GM18505 (cell line): ENCODE results near the gene AP5Z1.

Source experiments
- ATAC-seq: cut with Tn5 transposase; IDR thresholded peaks from one replicate; pipeline ENCODE4 v1.9.1; 2021; ENCODE audit not compliant: unreplicated experiment
- POLR2A ChIP-seq: IDR thresholded peaks from 4 replicates; pipeline ENCODE4 v1.6.1; 2011; ENCODE audit warnings: borderline replicate concordance; ENCODE audit not compliant: insufficient read depth, insufficient read length; ENCODE audit errors: extremely low read depth

The AP5Z1 gene

DNA sequence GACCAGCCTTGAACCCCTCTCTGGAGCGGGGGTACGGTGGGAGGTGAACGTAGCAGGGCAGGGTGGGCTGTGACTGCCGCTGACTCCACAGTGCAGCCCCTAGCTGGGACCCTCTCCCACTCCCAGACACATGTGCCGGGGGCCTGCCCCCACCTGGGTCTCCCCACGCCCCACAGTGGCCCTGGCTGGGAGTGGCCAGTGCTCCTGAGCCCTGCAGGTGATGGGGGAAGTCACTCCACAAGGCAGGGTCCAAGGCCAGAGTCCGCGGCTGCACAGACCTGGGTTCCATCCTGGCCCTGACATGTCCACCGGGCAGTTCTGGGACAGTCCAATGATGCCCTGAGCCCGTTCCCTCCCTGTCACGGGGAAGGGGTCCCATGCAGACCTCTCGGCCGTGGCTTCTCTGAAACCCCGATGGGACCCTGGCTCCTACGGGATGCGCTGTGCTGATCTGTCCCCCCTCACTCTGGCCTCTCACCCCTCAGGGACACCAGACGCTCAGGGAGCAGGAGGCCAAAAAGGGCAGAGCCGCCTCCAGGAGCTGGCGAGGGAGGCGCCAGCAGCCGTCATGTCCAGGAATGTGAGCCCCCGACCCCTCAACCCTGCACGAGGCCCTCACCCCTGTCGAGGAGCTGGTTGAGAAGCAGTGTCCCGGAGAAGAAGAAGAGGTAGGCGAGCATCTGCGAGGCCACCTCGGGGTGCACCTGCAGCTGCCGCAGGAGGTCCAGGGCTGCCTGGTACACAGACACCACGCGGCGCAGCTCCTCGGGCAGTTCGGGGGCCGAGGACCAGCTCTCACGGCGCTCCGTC, 40.4 kb downstream of the AP5Z1 start:
- ATAC-seq = no peak
- TF ChIP-seq POLR2A = no peak

GRCh38 chr7:4816419-4817080, 41.1 kb downstream of the AP5Z1 start:
- TF ChIP-seq POLR2A = no peak
- ATAC-seq = no peak

GRCh38 chr7:4817178-4817901, 41.9 kb downstream of the AP5Z1 start:
- ATAC-seq = no peak
- TF ChIP-seq POLR2A = no peak

GRCh38 chr7:4818000-4818794, 42.8 kb downstream of the AP5Z1 start:
- TF ChIP-seq POLR2A = no peak
- ATAC-seq = no peak

DNA sequence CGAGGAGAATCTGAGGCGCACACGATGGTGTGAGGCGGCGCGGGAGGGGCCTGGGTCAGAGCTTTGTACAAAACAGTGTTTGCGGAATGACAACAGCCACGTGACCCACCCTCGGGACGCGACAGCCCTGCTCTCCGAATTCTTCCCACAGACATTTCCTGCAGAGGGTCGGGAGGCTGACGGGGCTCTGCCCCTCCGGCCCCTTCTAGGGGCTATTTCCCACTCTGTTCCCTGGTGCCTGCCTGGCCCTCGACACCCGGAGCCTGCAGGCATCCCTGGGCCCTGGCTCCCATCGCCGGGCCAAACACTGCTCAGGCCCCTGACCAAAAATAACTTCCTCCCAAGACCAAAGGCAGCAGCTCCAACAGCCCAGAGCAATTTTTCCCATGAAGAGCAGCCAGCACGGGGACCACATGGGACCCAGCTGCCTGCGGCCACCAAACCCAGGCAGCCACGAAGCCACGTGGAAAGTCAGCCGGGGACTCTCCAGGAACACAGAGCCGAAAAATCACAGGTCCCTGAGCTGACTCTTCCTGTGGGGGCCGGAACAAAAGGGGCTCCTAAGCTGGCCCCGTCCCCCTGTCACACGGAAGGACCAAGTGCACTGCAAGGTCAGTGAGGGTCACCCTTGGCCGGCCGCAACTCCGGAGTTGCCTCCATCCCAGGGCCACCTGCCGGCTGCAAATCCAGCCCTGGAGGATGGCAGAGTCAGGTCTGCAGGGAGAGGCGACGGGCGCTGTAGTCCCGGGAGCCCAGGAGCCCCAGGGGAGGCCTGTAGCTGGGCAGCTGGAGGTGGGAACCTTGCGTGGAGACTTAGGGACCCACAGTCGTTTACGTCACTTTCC, 44.4 kb downstream of the AP5Z1 start:
- no peak for TF ChIP-seq POLR2A
- no peak for ATAC-seq

- no peak for ATAC-seq
Measured at GRCh38 chr7:4820405-4820966, 45.1 kb downstream of the AP5Z1 start.

GRCh38 chr7:4820967-4821471, 45.6 kb downstream of the AP5Z1 start:
- ATAC-seq = no peak
- TF ChIP-seq POLR2A = no peak

More at GRCh38 chr7:4820405-4820966, 45.1 kb downstream of the AP5Z1 start:
- TF ChIP-seq POLR2A = no peak

- no peak for ATAC-seq
- no peak for TF ChIP-seq POLR2A
Measured at GRCh38 chr7:4822677-4823076, 47.3 kb downstream of the AP5Z1 start.

- no peak for TF ChIP-seq POLR2A
- no peak for ATAC-seq
Measured at GRCh38 chr7:4823441-4824119, 48.2 kb downstream of the AP5Z1 start.

DNA sequence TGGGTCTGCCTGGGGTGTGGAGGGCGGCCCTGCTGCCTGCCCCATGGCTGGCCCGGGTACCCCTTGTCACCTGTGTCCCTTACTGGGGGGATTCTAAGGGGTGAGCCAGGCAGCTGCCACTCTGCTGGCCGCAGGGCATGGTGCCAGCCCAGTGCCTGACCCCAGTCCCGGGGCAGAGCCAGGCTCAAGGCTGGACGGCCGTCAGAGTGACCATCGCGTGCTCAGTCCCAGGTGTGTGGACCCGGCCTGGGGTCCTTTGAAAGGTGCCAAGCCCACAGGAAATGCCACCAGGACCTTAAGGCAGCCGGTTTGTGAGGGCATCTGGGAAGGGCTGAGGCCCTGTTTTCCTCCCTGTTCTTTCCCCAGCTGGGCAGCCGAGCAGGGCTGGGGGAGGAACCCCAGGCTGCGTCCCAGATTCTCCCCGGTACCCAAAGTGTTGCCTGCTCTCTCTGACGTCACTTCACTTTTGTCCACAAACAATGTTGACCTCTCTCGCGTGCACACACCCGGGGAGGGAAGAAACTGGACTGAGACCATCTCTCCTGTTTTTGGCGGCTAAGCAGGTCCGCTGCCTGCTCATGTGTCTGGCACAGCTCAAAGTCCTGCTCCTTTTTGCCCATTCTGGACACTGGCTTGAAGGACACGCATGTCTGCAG, 48.8 kb downstream of the AP5Z1 start:
- no peak for TF ChIP-seq POLR2A
- no peak for ATAC-seq

- TF ChIP-seq POLR2A = no peak
- no peak for ATAC-seq
Measured at GRCh38 chr7:4825081-4825480, 49.7 kb downstream of the AP5Z1 start.
